Spleen (tissue), 11 donors: ENCODE results near the gene CETN1. TPM values are rescaled to one million over a fixed set of nuclear protein-coding genes. Genes with fewer than 3 reads are reported as not detected.

Source experiments
- DNase-seq: peaks from one replicate; pipeline ENCODE4 v3.0.0-alpha.2; 2020
- H3K27ac ChIP-seq, 8 donors: fragments of 200-600 bp; sonication (generic) in 7 of 8; 1 replicate in 4 of 8; 2 replicates in 4 of 8; pipeline versions ENCODE4 v1.5.0 to v1.8.0; 2016 to 2021; ENCODE audit warnings: inconsistent platforms in 4 of 8, mild to moderate bottlenecking in 4 of 8, moderate library complexity in 1 of 8
- H3K27me3 ChIP-seq, 7 donors: fragments of 200-600 bp; sonication (generic) in 6 of 7; replicated peaks in 1 of 7; 1 replicate in 4 of 7; 2 replicates in 3 of 7; pipeline versions ENCODE4 v1.5.0 to v1.8.0; 2016 to 2021; ENCODE audit warnings: inconsistent platforms in 3 of 7, mild to moderate bottlenecking in 1 of 7
- H3K36me3 ChIP-seq, 6 donors: fragments of 200-600 bp; sonication (generic) in 5 of 6; 1 replicate in 4 of 6; 2 replicates in 2 of 6; pipeline versions ENCODE4 v1.5.0 to v1.8.0; 2016 to 2021; ENCODE audit warnings: inconsistent platforms in 2 of 6
- H3K4me1 ChIP-seq, 6 donors: fragments of 200-600 bp; sonication (generic) in 5 of 6; 1 replicate in 3 of 6; 2 replicates in 3 of 6; pipeline versions ENCODE4 v1.5.0 to v1.8.0; 2016 to 2021; ENCODE audit warnings: inconsistent platforms in 3 of 6
- H3K4me3 ChIP-seq, 8 donors: fragments of 200-600 bp; sonication (generic) in 7 of 8; 1 replicate in 4 of 8; 2 replicates in 4 of 8; pipeline versions ENCODE4 v1.5.0 to v1.8.0; 2016 to 2021; ENCODE audit warnings: inconsistent platforms in 4 of 8, mild to moderate bottlenecking in 4 of 8, moderate library complexity in 2 of 8
- H3K9me3 ChIP-seq, 8 donors: fragments of 200-600 bp; sonication (generic) in 7 of 8; 1 replicate in 4 of 8; 2 replicates in 4 of 8; pipeline versions ENCODE4 v1.5.0 to v1.8.0; 2016 to 2021; ENCODE audit warnings: inconsistent platforms in 4 of 8
- POLR2AphosphoS5 ChIP-seq, 3 donors: sonication (generic); formaldehyde crosslinking; IDR thresholded peaks; one replicate each; pipeline ENCODE4 v1.5.1; 2017; ENCODE audit warnings: antibody characterized with exemption in 3 of 3
- WGBS, 5 donors: extraction: QIAGEN DNeasy Blood & Tissue Kit in 3 of 5; methylation state at CpG; one replicate each; pipeline versions ENCODE4 v1.1.5 to v1.1.7; 2013 to 2018; 5-methylcytosine and 5-hydroxymethylcytosine counted together
- intact Hi-C: fragments of 100-400 bp; cut with DNase I; formaldehyde crosslinking; loops from one replicate; pipeline ENCODE4 v1.15.0; 2023; ENCODE audit warnings: low total_unique reads
- polyA plus RNA-seq, 3 donors: library from polyadenylated mRNA; stranded (reverse); fragments of 200-250 nt; gene quantifications; one replicate each; pipeline ENCODE4 v1.2.1, GENCODE V29; 2013
- total RNA-seq, 7 donors: library from RNA; depleted of rRNA in 3 of 7; stranded (reverse); fragments of >200 nt in 3 of 7; fragmentation: NEBNext Ultra II Directional in 4 of 7; extraction: Animal tissue kit (Norgen Biotek cat#: 25700) in 4 of 7; gene quantifications; one replicate each; pipeline versions ENCODE4 v1.1.0 to v1.2.1, GENCODE V29; 2016 to 2021
- TF ChIP-seq, protein P1 (sequence below), 11 experiments: fragments of 200-600 bp in 7 of 11; fragments of 450-650 bp in 4 of 11; sonication (generic) in 4 of 11; IDR thresholded peaks in 8 of 11; conservative IDR thresholded peaks in 3 of 11; 1 replicate in 7 of 11; 2 replicates in 4 of 11; pipeline versions ENCODE4 v1.4.0 to v1.8.0; 2016 to 2021; ENCODE audit warnings: antibody characterized with exemption in 11 of 11, inconsistent platforms in 4 of 11, mild to moderate bottlenecking in 1 of 11
- donor health status: healthy with polysubstance abuse.
- donor health status: DM: no; HTN: no; CAD: no; lungs with moderate emphysema.
- donor health status: DM: no; HTN: no; CAD: no.
- donor health status: Bipolar disorder and iron deficiency.
- donor health status: healthy.
- donor health status: DM: no; HTN: no; CAD: no.
- donor health status: DM: yes; HTN: yes; CAD: no.

The CETN1 gene
- total and polyA plus RNA-seq, 10 donors: not detected

DNA sequence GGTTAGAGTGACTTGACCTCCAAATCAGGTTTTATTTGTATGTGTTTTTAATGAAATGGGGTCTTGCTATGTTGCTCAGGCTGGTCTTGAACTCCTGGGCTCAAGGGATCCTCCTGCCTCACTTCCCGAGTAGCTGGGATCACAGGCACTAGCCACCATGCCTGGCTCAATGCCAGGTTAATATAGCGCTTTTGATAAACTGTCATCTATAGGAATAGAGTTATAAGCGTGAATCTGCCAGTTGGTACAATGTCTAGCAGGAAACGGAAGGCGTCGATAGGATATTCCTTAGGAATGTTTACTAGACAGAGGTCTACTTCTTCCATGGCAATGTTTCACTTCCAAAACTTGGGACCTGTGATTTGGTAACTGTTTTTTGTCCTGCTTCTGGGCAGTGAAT lies 42.1 kb downstream of the CETN1 start:
- TF ChIP-seq, protein P1, sequence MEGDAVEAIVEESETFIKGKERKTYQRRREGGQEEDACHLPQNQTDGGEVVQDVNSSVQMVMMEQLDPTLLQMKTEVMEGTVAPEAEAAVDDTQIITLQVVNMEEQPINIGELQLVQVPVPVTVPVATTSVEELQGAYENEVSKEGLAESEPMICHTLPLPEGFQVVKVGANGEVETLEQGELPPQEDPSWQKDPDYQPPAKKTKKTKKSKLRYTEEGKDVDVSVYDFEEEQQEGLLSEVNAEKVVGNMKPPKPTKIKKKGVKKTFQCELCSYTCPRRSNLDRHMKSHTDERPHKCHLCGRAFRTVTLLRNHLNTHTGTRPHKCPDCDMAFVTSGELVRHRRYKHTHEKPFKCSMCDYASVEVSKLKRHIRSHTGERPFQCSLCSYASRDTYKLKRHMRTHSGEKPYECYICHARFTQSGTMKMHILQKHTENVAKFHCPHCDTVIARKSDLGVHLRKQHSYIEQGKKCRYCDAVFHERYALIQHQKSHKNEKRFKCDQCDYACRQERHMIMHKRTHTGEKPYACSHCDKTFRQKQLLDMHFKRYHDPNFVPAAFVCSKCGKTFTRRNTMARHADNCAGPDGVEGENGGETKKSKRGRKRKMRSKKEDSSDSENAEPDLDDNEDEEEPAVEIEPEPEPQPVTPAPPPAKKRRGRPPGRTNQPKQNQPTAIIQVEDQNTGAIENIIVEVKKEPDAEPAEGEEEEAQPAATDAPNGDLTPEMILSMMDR (IDR thresholded peaks at IDR 0.05 in 8 of 11, conservative IDR thresholded peaks at IDR 0.05 in 3 of 11): no peak
- TF ChIP-seq POLR2AphosphoS5 (IDR thresholded peaks at IDR 0.05): no peak
- WGBS, 5 donors: 79 to 90% (median 79%) methylated on average over 6 of the region's 6 CpGs
- H3K4me3 ChIP-seq: no peak overlapping the region
- peaks cover 0 to 7% (median 0%) of the 10 kb centered on the region in 7 donors for H3K27me3 ChIP-seq
- H3K27ac ChIP-seq: no peak overlapping the region
- H3K9me3 ChIP-seq: no peaks in the 10 kb centered on the region
- DNase-seq: no peak
- H3K4me1 ChIP-seq: peaks cover 0 to 3% (median 0%) of the 10 kb centered on the region in 6 donors
- no peaks in the 10 kb centered on the region for H3K36me3 ChIP-seq
- intact Hi-C loops: no loop called here

DNA sequence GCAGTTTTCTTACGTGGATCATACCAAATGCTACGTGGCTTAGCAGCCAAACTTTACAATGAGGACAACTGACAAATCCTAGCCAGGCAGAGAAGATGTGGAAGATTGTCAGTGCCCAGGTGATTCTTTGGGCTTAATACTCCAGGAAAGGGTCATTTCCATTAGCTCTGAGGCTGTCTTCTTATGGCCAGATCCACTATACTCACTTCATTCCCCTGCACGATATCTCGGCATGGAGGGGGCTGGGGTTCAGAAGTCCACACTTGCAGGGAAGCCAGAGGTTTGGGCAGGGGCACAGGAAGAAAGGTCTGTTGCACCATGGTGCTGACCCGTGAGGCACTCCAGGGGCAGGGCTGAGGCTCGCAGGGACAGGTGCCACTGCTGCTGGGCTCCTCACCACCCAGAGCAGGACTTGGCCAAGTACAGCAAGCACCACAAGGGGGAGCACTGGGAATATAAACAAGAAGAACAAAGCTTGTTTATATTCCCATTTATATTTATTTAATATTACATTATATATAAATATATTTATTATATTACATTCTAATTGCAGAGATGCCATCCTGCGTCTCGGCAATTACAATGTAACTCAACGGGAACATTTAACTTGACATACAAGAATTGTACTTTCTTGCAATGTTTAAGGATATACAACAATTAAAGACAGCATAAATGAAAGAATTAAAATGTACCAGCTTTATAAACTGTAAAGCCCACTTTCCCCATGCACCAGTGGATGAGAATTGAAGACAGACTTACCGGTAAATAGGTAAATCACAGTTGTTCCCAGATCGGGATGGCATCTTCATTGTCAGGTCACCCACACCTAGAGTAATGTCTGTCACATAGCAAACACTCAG lies 43.8 kb downstream of the CETN1 start:
- Histone ChIP-seq H3K4me1 (peaks cover 0 to 3% (median 0%) of the 10 kb centered on the region in 6 donors), H3K27ac (no peak overlapping the region), H3K36me3 (no peaks in the 10 kb centered on the region), H3K27me3 (peaks cover 0 to 7% (median 0%) of the 10 kb centered on the region in 7 donors), H3K4me3 (no peak overlapping the region), H3K9me3 (no peaks in the 10 kb centered on the region)
- WGBS, 5 donors: 66 to 72% (median 67%) methylated on average over 11 of the region's 11 CpGs
- DNase-seq: no peak
- intact Hi-C loops: no loop called here
- TF ChIP-seq, protein P1 (IDR thresholded peaks at IDR 0.05 in 8 of 11, conservative IDR thresholded peaks at IDR 0.05 in 3 of 11): peak in 10 of 11 experiments; percentile 14 to 81 (median 63)
- TF ChIP-seq POLR2AphosphoS5 (IDR thresholded peaks at IDR 0.05): no peak

DNA sequence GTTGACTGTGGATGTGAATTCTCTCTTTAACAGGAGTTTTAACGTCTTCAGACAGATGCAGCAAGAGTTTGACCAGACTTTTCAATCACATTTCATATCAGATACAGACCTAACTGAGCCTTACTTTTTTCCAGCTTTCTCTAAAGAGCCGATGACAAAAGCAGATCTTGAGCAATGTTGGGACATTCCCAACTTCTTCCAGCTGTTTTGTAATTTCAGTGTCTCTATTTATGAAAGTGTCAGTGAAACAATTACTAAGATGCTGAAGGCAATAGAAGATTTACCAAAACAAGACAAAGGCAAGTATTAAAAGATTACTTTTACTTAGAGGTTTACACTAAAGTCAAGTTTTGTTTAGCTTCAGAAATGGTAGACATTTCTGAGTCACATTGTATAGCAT lies 47.1 kb downstream of the CETN1 start:
- no peak for DNase-seq
- Histone ChIP-seq H3K4me1 (peaks cover 0 to 3% (median 0%) of the 10 kb centered on the region in 6 donors), H3K9me3 (no peaks in the 10 kb centered on the region), H3K36me3 (no peaks in the 10 kb centered on the region), H3K27me3 (peaks cover 0 to 9% (median 0%) of the 10 kb centered on the region in 7 donors), H3K27ac (no peak overlapping the region), H3K4me3 (no peak overlapping the region)
- TF ChIP-seq, protein P1 (IDR thresholded peaks at IDR 0.05 in 8 of 11, conservative IDR thresholded peaks at IDR 0.05 in 3 of 11): no peak
- TF ChIP-seq POLR2AphosphoS5 (IDR thresholded peaks at IDR 0.05): no peak
- intact Hi-C loops: loop anchor here (5.0 kb wide), 1 partner anchor 205 kb away; no protein-coding TSS in a partner anchor
- WGBS, 5 donors: 63 to 85% (median 73%) methylated on average over 2 of the region's 2 CpGs
